ENCODE measurements around the gene SCN2B.

The SCN2B gene

GRCh38 chr11:118132385-118133151, 43.9 kb downstream of the SCN2B start:
- DNase-seq (ENCODE audit: low read depth): no peak

GRCh38 chr11:118129471-118130172, 46.8 kb downstream of the SCN2B start:
- no peak for DNase-seq (ENCODE audit: low read depth)

- DNase-seq (ENCODE audit: low read depth): no peak
Observed at GRCh38 chr11:118128721-118129470, 47.5 kb downstream of the SCN2B start.

GRCh38 chr11:118128310-118128709, 48.1 kb downstream of the SCN2B start:
- no peak for DNase-seq (ENCODE audit: low read depth)

- no peak for DNase-seq (ENCODE audit: low read depth)
Observed at GRCh38 chr11:118126082-118126838, 50.2 kb downstream of the SCN2B start.

- no peak for DNase-seq (ENCODE audit: low read depth)
Observed at GRCh38 chr11:118124929-118125535, 51.4 kb downstream of the SCN2B start.

GRCh38 chr11:118120793-118121192, 55.6 kb downstream of the SCN2B start:
- no peak for DNase-seq (ENCODE audit: low read depth)

GRCh38 chr11:118117790-118118601, 58.4 kb downstream of the SCN2B start:
- no peak for DNase-seq (ENCODE audit: low read depth)

GRCh38 chr11:118115048-118115447, 61.4 kb downstream of the SCN2B start:
- no peak for DNase-seq (ENCODE audit: low read depth)

- no peak for DNase-seq (ENCODE audit: low read depth)
Observed at GRCh38 chr11:118114266-118114665, 62.2 kb downstream of the SCN2B start.

GRCh38 chr11:118112711-118113430, 63.6 kb downstream of the SCN2B start:
- no peak for DNase-seq (ENCODE audit: low read depth)
